ENCODE measurements around the gene THSD4.

The THSD4 gene

GRCh38 chr15:71728881-71729280 lies 613.6 kb downstream of the THSD4 start:
- no peak for DNase-seq (ENCODE audit: low spot score)
- TF ChIP-seq CTCF (IDR thresholded peaks at IDR 0.05) = no peak
- H3K27ac ChIP-seq = no peak overlapping the region
- no peak overlapping the region for H3K4me3 ChIP-seq

- no peak overlapping the region for H3K27ac ChIP-seq
- H3K4me3 ChIP-seq = no peak overlapping the region
- no peak for TF ChIP-seq CTCF (IDR thresholded peaks at IDR 0.05)
- DNase-seq (ENCODE audit: low spot score) = no peak
These were observed 614.0 kb downstream of the THSD4 start for GRCh38 chr15:71729319-71729718.

- no peak overlapping the region for H3K27ac ChIP-seq
- TF ChIP-seq CTCF (IDR thresholded peaks at IDR 0.05) = peak; percentile 76
- no peak overlapping the region for H3K4me3 ChIP-seq
- DNase-seq (ENCODE audit: low spot score) = no peak
These were observed 615.2 kb downstream of the THSD4 start for GRCh38 chr15:71730277-71731144.

- no peak for DNase-seq (ENCODE audit: low spot score)
- no peak overlapping the region for H3K27ac ChIP-seq
- no peak overlapping the region for H3K4me3 ChIP-seq
- no peak for TF ChIP-seq CTCF (IDR thresholded peaks at IDR 0.05)
These were observed 617.4 kb downstream of the THSD4 start for GRCh38 chr15:71732636-71733035.

- Histone ChIP-seq H3K4me3 (no peak overlapping the region), H3K27ac (no peak overlapping the region)
- no peak for DNase-seq (ENCODE audit: low spot score)
- no peak for TF ChIP-seq CTCF (IDR thresholded peaks at IDR 0.05)
These were observed 617.9 kb downstream of the THSD4 start for GRCh38 chr15:71733122-71733521.

GRCh38 chr15:71734709-71735384 lies 619.6 kb downstream of the THSD4 start:
- no peak for DNase-seq (ENCODE audit: low spot score)

More at GRCh38 chr15:71734709-71735384, 619.6 kb downstream of the THSD4 start:
- no peak for TF ChIP-seq CTCF (IDR thresholded peaks at IDR 0.05)
- Histone ChIP-seq H3K4me3 (no peak overlapping the region), H3K27ac (no peak overlapping the region)
